Activated CD8-positive, alpha-beta memory T cell treated with anti-CD3 and anti-CD28 coated beads for 48 hours (primary cell): ENCODE measurements around the gene ATE1.
"Not testable (repeated sequence)": the region's sequence is repeated elsewhere in the genome, so short reads cannot be mapped to it uniquely, and the experiment has no call there.

Source experiments
- DNase-seq, 3 experiments: peaks; one replicate each; pipeline ENCODE4 v3.0.0-alpha.2; 2020; ENCODE audit warnings: low read depth in 2 of 3, low spot score in 2 of 3

ATE1 gene

DNA sequence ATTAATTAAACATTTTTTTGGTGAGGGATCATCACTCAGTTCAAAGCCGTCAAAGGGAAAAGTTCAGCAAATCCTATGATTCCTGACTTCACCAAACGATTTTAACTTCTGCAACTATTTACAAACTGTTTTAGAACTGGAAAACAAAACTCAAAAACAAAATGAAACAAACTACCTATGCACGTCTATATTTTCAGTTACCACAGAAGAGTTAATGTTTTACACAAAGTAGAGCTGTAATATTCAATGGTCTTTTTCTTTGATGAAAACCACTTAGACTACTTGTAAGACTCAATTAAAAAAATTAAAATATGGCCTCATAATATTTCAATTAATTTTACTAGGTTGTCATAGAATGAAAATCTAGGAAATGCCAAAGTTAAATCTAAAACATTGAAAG lies 131.5 kb downstream of the ATE1 start:
- no peak for DNase-seq

DNA sequence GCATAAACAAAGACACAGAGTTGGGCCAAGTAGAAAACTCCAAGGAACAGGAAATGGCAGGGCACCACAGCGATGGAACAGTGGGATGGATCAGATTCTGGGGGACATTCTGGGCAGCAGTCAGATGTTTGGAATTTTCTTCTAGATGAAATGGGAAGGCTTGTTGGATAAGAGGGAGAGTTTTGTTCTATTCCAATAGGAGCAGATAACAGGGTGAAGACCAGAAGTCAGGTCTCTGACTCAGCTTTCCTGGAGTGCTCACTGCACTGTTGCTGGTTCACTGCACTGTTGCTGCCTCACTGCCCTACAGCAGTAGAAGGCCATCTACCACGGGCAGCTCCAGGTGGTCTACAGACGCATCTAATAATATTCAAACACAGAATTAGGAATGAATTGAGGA lies 135.6 kb downstream of the ATE1 start:
- no peak for DNase-seq

DNA sequence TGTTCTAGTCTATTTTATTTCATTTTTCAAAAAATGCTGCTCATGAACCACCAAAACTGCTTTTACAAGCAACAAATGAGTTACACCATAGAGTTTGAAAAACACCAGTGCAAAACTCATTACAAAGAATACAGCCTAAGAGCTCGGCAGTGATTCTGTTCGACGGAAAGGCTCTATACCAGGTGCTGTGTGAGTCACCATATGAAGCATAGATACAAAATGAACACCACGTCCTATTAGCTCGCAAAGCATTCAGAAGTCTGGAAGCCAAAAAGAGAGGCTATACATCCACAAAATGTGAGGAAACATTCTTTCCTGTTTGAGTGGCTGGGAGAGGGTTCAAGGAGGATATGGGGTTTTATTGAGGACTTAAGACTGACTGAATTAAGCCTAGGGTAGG lies 136.1 kb downstream of the ATE1 start:
- DNase-seq: no peak

DNA sequence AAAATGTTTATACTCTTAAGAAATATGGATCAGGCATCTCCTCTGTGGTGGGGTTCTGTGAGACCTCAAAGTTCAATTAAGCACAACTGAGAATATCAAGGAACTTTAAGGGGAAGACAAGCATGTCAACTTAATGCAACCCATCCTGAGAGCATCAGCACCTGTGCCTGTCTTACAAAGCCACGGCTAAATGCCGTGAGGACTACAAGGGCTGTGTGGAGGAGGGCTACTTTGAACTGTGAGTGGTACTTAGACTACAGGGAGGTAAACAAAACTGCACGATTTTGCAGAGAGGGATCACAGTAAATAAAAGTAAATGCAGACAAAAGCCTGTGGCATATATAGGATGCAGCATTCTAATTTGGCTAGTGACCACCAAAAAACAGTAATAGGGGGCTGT lies 139.1 kb downstream of the ATE1 start:
- DNase-seq: no peak

DNA sequence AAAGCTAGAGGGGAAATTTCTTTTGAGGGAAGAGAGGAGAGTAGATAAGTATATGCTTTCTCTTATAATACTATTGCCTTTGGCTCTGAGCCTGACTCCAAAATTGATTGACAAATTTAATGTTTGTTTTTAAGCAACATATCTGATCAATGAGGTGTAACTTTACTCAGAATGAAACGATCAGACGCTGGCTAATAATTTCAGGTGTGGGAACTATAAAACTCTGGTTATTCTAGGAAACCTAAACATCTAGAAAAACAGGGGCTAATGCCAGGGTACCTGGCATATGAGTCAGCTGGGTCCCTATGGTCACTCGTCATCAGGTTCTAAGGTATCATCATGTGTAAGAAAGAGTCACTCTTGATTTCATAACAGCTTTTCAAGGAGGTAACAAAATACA lies 139.7 kb downstream of the ATE1 start:
- no peak for DNase-seq

DNA sequence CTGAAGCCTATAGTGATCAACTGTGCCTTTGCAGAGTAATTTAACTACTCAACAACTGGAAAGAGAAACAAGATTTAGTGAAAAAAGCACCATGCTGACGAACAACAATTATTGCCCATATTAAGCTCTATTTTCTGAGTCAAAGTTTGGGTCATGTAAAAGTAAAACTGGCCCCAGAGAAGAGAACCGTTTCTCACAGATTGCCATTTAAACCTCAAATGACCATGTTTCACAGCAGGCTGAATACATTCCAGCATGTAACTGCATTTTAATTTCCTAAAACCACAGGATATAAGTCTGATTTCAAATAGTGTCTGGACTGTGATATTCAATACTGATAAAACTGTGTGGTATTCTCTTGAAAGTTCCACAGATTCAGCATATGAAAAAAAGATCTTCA lies 140.7 kb downstream of the ATE1 start:
- no peak for DNase-seq

DNA sequence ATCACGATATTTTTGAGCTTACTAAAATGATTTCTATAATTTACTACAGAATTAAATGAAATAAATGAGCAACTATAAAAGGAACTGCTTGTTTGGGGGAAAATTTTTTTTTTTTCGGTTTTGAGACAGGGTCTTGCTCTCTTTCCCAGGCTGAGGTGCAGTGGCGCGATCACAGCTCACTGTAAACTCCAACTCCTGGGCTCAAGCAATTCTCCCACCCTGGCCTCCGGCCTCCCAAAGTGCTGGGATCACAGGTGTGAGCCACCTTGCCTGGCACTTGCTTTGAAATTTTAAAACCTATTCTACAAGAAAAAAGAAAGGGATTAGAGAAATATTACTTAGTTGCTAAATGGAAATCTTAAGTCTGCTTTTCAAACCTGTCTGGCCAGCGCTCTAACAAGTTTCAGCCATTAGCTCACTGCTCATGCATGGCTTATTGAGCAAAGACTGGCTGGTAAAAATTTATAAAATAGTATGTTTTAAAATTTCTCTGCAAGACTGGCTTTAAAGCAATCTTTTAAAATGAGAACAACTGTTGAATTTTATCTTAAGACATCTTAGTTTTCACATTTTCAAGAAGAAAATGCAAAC lies 144.0 kb downstream of the ATE1 start:
- DNase-seq: no peak

DNA sequence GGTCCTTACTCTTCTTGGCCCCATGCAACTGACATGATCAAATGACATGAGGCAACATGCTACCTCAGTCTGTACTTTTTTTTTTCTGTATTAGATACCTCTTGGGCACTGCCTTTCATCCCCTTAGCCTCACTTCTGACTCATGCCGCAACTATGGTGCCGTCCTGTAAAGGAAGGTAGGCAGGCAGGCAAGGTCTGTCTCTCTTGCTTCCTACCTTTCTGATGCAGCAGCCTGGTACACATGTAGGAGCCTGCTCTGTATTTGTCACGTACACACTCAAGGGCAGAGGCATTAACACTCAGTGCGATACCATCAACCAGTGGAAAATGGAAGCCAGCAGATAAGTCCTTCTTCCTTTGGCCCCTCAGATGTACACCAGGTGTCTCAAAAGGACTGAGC lies 146.7 kb downstream of the ATE1 start:
- DNase-seq: no peak

DNA sequence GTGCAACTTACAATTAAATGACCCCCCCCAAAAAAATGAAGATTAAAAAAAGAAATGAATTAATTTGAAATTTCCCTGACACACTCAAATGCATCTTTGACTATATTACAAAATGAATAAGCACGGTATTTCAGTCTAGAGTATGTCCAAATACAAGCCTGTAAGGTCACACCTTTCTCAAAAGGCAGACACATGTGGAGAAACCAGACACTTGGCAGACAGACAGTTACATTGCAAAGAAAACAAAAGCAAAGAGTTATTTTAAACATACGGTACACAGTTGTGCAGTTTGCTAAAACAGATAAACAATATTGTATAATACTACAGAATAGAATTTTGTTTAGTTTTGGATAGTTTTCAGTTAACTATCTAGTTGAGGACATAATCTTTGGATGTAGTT lies 153.0 kb downstream of the ATE1 start:
- DNase-seq: no peak

DNA sequence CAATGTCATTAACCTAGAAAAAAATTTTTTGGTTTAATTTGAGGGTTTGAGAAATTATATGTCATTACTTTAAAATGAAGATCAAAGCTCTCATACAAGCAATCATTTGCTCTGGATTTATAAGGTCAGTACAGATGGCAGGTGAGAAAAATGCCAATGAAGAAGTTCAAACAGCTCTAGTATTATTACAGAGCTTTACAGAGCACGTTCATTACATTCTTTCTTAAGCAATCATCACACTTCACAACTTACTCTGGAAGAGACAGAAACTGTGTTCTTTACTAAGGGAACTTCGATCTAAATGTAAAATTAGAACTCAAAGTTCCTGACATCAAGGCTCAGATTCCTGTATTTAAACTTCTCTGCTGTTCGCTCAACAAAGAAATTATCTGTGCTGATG lies 153.4 kb downstream of the ATE1 start:
- DNase-seq: no peak

DNA sequence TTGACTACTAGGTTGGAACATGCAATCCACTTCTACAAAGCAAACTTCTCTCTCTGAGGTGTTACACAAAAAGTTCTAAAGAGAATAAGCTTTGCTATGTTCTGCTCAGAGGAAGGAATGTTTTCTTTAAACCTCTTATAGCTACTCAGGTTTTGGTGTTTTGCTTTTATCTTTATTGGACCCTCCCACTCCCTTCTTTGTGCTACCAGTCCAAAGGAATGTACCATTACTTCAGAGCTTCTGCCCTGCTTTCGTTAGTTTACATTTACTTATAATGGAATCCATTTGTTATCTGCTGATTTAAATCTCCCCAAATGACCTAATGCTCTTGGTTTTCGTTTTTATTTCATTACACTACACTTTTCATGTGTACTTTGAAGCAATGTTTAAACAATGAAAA lies 154.9 kb downstream of the ATE1 start:
- no peak for DNase-seq

DNA sequence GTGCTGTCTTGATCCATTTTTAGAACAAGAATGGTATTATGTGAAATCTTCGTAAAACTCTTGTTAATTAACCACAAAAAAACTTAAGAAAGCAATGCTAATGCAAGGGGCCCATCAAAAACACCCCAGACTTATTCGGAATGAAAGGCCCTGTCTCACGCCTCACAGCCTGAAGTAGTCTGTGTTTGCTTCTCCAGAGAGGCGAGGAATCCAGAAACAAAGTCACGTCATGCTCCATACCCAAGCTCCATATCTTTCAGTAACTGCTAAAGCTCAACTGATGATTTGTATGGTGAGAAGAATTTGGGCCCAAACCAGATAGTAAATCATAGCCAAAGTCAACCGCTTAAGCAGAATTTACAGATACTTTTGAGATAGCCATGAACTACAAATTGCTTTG lies 155.4 kb downstream of the ATE1 start:
- no peak for DNase-seq

DNA sequence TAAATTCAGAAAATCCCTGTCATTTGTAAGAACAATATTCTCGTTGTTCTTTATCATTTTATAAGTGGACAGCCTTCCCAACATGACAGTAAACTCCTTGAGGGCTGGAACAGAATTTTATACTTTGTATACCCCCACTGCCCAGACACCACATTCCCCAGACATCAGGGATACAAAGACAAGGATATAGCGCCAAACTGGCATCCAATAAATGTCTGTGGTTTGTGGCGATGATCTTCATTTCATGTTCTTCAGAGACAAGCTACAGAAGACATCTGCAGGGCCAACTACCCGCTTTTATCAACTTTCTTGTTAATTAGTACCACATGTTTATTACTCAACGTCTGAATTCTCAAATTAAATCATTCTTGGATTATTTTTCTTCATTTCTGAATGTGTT lies 155.9 kb downstream of the ATE1 start:
- no peak for DNase-seq

DNA sequence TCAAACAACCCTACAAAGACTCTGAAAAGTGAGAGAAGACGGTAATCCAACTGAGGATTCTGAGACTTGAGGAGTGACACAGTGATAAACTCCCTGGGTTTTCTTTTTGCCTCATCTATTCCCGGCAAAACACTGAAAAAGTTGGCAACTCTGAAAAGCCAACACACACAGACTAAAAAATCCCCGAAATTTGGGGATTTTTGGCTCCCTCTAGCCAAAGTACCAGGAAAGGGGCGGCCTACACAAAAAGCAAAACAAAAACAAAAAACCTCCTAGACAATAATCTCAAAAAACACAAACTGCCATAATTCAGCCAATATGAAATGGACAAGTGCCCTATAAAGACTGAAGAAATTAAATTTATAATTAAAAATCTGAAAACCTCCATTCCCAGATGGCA lies 161.4 kb downstream of the ATE1 start:
- no peak for DNase-seq

DNA sequence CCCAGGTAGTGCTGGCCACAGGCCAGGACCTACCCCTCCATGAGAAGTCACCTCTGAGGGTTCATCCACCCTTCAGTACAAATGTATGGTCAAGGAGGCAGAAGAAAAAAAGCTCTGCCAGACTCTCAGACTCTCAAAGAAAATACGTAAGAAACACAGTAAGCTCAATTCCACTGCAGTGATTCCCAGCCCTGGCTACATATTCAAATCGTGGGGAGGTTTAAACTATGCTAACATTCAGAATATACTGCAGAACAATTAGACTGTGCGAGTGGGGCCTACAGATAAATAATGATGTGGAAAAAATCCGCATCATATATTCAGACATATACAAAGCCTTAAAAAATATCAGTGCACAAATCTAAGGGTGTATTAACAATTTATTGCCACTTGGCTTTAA lies 162.6 kb downstream of the ATE1 start:
- DNase-seq: no peak

DNA sequence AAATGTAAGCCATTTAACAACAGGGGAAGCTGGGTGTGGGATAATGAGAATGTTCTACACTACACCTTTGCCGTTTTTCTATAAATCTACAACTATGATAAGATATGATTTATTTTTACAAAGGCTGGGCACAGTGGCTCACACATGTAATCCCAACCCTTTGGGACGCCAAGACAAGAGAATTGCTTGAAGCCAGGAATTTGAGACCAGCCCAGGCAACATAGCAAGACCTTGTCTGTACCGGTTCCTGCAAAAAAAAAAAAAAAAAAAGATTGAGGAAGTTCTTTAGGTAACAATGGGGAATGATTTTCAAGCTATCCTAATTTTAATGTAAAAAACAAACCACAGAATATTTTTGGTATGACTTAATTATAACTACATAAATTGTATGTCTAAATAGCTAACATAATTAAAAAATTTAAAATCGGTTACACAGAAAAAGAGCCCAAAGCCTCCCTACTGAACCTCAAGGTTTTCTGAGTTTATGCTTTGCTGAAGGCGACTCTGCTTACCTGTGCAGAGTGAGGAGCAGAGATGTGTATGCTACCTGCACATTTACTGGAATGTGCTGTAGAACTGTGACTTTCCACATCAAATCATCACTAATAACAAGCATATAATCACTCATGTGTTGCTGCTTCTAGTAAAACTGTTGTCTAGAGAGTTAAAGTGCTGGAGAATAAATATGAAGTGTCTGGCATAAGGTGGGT lies 163.4 kb downstream of the ATE1 start:
- no peak for DNase-seq

DNA sequence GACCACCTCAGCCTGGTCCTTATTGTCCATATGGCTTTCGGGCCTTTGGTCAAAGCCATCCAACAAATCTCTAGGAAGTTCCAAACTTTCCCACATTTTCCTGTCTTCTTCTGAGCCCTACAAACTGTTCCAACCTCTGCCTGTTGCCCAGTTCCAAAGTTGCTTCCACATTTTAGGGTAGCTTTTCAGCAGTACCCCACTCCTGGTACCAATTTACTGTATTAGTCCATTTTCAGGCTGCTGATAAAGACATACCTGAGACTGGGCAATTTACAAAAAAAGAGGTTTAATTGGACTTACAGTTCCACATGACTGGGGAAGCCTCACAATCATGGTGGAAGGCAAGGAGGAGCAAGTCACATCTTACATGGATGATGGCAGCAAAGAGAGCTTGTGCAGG lies 170.6 kb downstream of the ATE1 start:
- not testable (repeated sequence) for DNase-seq

DNA sequence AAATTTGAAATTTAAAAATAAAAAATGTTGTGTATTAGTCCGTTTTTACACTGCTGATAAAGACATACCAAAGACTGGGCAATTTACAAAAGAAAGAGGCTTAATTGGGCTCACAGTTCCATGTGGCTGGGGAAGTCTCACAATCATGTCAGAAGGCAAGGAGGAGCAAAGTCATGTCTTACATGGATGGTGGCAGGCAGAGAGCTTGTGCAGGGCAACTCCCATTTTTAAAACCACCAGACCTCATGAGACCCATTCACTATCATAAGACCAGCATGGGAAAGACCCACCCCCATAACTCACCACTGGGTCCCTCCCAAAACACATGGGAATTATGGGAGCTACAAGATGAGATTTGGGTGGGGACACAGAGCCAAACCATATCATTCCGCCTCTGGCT lies 172.3 kb downstream of the ATE1 start:
- DNase-seq: not testable (repeated sequence)

DNA sequence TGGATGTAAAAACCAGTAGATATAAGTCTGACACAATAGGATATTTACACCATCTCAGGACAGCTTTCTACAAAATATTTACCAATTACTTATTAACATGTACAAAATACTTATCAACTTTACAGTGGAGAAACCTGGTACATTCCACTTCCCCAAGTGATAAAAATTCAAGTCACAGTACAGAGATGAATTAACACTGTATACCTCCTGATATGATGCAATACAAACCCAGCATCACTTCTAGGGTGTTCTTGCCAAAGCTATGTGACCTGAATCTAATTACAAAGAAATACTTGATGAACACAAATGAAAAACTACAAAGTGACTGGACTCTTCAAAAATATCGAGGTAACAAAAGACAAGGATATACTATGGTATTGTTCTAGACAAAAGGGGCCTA lies 173.2 kb downstream of the ATE1 start:
- DNase-seq: no peak

DNA sequence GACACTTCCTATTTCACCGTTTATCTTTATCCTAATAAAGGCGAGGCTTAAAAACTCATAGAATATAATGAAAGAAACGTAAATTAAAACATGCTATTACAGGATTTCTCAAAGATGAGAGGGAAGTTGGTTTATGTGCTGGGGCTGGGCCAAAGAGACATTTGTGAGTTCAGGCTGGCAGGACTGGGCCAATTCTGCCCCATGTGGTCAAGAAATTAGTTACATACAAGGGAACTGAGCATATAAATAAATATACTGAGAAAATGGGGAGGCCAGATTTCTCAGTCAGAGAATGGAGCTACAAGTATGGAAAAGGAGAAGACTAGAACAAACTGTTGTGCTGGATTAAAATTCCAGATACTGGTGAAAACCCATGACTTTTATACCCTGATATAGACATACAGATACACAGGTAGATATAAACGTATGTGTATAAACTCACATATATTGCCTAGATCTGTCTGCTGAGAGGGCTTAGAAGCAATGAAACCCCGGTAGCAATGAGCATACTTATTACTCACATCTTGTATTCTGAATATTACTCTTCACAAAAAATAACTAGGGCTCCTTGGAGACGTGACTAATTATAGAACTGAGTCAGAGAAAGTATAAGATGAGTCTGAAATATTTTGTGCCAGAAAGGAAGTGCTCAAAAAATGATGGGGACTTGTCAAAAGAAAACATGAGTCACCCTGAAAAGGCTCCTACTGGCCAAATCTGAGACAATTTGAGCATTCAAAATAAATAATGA lies 173.9 kb downstream of the ATE1 start:
- DNase-seq: no peak

DNA sequence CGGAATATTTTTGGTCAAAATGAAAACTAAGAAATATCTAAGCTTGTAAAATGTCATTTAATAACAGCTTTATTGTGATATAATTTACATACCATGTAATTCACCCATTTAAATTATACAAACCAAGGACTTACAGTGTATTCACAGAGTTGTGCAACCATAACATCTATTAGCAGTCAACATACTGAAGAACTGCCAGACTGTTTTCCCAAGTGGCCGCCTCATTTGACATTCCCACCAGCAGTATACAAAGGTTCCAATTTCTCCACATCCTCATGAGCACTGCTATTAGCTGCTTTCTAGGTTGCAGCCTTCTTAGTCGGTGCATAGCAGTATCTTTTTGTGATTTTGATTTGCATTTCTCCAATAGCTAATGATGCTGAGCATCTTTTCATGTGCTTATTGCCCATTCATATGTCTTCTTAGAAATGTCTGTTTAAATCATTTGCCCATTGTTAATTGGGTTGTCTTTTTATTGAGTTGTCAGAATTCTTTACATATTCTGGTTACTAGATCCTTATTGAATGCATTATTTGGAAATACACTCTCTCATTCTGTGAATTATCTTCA lies 176.6 kb downstream of the ATE1 start:
- DNase-seq: no peak

DNA sequence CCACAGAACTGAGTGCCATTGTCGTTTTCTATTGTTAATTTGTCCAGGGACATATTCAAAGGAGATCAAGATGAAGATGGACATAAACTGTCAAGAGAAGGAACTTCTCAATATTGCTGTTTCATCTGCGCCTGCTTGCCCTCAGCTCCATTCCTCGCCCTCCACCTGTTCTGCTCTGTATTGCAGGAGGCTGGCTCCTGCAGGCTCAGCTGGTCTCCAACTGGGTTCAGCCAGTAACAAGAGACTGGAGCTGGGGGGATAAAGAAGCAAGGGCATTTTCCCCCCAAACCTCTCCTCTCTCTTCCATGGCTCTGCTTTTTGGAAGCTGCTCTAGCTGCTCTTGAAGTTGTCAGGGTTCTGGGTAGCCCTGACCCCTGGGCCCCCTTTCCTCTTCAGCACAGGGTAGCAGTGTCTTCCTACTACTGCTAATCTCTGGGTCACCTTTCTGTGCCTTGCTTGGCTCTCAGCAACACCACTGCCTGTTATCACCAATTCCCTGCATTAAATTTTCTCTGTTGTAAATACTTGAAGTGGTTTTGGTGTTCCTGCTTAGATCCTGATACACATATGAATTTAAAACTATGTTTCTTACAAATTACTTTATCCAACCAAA lies 180.6 kb downstream of the ATE1 start:
- DNase-seq: no peak
